Middle frontal gyrus (tissue), 1 donor: ENCODE data around the gene DIAPH3.

Experiments
- DNase-seq: peaks from one replicate; pipeline ENCODE4 v3.0.0-alpha.2; 2015; ENCODE audit warnings: low spot score; ENCODE audit errors: extremely low spot score

Gene DIAPH3

DNA sequence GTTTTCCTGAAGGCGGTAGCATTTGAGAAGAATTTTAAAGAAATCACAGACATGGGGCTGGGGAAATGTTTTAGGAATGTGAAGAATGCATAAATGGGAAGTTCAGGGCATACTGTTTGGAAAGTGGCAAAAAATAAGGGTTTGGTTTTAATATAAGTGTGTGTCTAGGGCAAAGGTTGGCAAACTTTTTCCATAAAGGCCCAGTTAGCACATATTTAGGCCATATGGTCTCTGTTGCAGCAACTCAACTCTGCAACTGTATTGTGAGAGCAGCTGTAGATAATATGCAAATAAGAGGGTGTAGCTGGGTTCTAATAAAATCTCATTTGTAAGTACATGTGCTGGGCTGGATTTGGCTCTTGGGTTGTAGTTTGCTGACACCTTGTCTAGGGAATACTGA lies 521.9 kb downstream of the DIAPH3 start:
- DNase-seq: no peak

- DNase-seq: no peak
Measured at GRCh38 chr13:59641261-59641660, 522.5 kb downstream of the DIAPH3 start.

GRCh38 chr13:59638404-59638803 lies 525.3 kb downstream of the DIAPH3 start:
- DNase-seq: no peak

GRCh38 chr13:59635589-59635988 lies 528.1 kb downstream of the DIAPH3 start:
- DNase-seq: no peak

DNA sequence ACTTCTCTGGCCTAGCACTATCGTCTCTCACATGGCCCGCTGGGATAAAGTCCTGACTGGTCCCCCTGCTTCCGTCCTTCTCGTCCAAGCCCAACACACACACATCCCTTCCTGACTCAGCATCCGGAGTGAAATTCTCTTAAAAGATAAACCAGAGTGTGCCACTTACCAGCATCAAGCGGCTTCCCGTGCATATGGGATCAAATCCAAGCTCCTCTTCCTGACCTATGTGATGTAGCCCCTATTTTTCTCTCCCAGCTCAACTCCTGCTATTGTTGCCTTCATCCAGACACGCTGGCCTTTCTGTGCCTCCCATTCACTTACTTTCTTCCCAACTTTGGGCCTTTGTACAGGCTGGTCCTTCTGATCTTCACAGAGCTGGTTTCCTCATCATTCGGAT lies 530.4 kb downstream of the DIAPH3 start:
- DNase-seq: no peak

GRCh38 chr13:59631271-59631670 lies 532.5 kb downstream of the DIAPH3 start:
- no peak for DNase-seq

DNA sequence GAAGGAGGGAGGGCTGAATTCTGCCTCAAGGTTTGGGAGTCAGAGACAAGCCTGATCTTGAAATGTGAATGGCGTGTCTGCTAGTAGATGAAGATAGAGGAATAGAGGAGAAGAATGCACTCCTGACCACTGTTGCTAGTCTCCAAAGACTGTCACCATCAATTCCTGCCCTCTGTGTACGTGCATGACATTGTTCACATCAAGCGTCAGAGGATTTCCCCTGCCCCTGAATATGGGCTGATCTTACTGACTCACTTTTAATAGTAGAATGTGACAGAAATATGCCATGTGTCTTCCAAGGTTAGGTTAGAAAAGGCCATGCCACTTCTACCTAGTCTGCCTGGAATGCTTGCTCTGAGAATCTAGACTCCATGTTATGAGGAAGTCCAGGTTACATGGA lies 538.6 kb downstream of the DIAPH3 start:
- DNase-seq: no peak

DNA sequence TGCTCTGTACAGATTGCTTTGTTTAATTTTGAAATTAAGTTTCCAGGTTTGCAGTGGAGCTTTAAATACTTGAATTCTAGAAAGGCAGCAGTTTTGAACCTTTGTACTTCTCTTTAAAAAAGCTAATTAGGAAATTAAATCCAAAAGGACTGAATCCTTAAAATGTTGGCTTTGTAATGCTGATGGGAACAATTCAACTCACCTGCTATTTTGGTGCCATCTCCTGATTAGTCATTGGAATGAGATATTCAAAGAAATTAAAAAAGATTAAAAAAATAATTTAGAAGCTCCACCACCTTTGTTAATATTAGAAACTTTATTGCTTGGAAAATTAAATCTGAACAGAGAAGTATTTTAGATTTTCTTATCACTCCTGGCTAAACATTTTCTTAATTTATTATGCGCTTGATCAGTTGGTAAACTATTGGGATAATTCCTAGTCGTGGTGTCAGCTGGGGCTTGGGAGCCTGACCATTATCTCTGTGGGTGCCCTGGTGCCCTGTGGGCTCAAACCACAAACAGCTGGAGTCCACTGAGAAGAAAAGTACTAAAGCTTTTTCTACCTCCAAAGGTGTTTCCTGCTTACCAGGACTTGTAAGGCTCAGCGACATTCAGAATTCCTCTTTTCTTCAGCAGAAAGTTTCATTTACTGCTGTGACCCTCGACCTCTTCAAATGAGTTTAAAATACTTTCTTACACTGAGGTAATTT lies 540.4 kb downstream of the DIAPH3 start:
- DNase-seq: no peak

GRCh38 chr13:59621773-59622172 lies 542.0 kb downstream of the DIAPH3 start:
- DNase-seq: no peak
